Uterus (tissue), 2 donors: ENCODE measurements around the gene INTS1.

Source experiments
- CTCF ChIP-seq, 4 experiments: fragments of 200-600 bp in 2 of 4; fragments of 450-650 bp in 2 of 4; sonication (generic) in 2 of 4; IDR thresholded peaks; one replicate each; pipeline ENCODE4 v1.5.1; 2016 to 2019; ENCODE audit warnings: antibody characterized with exemption in 4 of 4, mild to moderate bottlenecking in 2 of 4, moderate library complexity in 1 of 4
- POLR2A ChIP-seq, 2 donors: fragments of 450-650 bp; IDR thresholded peaks; one replicate each; pipeline ENCODE4 v1.6.1; 2016; ENCODE audit warnings: antibody characterized with exemption in 2 of 2, mild to moderate bottlenecking in 1 of 2, moderate library complexity in 1 of 2

- TF ChIP-seq CTCF (IDR thresholded peaks at IDR 0.05) (no peak), POLR2A (IDR thresholded peaks at IDR 0.05) (no peak)
Measured at GRCh38 chr7:1498370-1499305, 5.6 kb downstream of the INTS1 start.
